GM23248 (cell line): ENCODE data around the gene HSD11B1.

Experiments used
- EZH2 ChIP-seq: fragments of 200-600 bp; sonication (generic); IDR thresholded peaks from 2 replicates; pipeline ENCODE4 v1.6.1; 2018; ENCODE audit warnings: antibody characterized with exemption, mild to moderate bottlenecking; ENCODE audit not compliant: insufficient read depth, poor library complexity, severe bottlenecking
- EZH2phosphoT487 ChIP-seq: fragments of 200-600 bp; sonication (generic); IDR thresholded peaks from 2 replicates; pipeline ENCODE4 v1.6.1; 2018; ENCODE audit warnings: antibody characterized with exemption, moderate library complexity, mild to moderate bottlenecking, low read depth; ENCODE audit not compliant: insufficient read depth

DNA sequence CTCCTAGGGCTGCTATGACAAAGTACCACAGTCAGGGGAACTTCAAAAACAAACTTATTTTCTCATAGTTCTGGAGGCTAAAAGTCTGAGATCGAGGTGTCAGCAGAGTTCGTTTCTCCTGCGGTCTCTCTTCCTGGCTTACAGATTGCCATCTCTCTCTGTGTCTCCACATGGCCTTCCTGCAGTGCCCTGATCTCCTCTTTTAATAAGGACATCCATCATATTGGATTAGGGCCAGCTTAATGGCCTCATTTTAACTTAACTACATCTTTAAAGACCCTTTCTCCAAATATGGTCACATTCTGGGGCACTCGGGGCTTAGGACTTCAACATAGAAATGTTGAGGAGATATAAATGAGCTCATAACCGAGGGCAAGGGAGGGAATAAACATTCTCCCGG, 67.5 kb downstream of the HSD11B1 start:
- TF ChIP-seq EZH2, result no peak
- no peak for TF ChIP-seq EZH2phosphoT487
